GM20431 (cell line): ENCODE data around the gene MATN1.

ENCODE experiments used
- in situ Hi-C: fragments of 300-500 bp; cut with MseI, MboI; formaldehyde crosslinking; loops from one replicate; pipeline ENCODE4 v1.15.0; 2020; ENCODE audit warnings: low sequenced_read_pairs; ENCODE audit not compliant: unreplicated experiment

The MATN1 gene

DNA sequence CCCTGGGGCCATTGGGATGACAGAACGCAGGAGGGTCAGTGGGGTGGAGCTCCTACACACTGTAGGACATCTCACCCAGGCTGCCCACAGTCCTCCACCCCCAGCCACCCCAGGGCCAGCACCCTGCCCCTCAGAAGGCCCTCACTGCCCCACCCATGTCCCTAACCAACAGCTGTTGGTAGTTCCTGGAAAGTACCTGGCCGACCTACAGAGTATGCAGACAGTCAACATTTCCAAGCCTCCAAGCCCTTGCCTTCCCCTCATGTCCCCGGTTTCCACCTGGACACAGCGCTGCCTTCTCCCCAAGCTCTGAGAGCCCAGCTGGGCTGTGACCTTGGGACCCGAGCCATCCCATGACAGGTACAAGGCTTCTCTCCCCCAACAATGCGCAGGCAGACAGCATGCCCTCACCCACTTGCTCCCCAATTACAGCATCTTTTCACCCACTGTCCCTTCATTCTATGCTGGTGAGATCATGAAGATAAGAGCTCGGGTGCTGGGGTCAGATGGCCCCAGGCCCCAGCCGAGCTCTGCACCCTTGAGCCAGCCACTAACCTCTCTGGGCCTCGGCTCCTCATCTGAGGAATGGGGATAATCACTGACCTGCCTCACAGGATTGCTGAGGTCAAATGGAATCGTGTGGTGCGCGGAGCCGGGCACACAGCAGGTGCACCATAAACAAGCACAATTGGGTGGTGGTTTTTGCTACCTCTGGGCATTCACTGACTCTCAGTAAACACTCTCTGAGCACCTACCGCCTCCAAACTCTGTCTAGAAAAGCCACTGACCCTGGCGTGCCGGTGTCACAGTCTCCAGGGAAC is 23.0 kb upstream of the MATN1 start:
- in situ Hi-C loops, result no loop called here

DNA sequence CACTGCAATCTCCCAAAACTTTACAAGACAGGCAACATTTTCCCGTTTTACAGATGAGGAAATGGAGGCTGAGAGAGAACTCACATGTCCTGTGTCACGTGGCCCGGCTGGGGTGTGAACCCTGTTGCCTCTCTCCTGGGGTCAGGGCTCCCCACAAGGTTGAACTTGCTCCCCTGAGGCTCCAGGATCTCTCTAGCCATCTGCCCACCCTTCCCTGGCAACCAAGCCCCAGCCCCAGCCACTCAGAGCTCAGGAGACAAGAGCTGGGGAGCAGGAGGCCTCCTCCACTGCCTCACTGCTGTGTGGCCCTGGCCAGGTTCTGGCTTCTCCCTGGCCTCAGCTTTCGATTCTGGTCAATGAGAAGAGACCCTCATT is 22.4 kb upstream of the MATN1 start:
- in situ Hi-C loops, result no loop called here

DNA sequence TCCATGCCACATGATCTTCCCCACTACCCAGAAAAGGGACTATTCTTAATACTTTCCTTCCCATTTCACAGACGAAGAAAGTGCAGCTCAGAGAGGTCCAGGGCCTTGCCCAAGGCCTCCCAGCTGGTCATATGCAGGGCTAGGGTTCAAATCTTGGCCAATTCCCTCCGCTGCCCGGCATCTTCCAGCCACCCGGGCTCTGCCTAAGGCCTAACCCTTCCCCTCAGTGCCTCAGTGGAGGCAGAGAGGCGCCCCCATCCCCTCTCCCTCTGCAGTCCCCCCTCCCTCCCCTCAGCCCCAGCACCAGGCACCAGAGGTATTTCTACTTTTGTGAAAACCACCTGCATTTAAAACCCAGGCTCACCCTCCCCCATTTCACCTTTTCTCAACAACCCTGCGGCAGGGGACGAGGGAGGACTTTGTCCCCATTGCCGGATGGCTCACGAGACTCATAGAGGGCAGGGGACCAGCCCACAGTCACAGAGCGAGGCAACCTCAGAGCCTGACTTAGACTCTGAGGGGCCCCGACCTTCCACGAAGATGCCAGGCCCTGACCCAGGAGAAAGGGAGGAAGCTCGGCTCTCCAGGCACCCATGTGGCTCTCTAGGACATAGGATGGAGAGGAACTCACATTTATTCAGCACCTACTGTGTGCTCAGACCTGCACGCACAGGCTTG is 21.9 kb upstream of the MATN1 start:
- in situ Hi-C loops, result no loop called here

DNA sequence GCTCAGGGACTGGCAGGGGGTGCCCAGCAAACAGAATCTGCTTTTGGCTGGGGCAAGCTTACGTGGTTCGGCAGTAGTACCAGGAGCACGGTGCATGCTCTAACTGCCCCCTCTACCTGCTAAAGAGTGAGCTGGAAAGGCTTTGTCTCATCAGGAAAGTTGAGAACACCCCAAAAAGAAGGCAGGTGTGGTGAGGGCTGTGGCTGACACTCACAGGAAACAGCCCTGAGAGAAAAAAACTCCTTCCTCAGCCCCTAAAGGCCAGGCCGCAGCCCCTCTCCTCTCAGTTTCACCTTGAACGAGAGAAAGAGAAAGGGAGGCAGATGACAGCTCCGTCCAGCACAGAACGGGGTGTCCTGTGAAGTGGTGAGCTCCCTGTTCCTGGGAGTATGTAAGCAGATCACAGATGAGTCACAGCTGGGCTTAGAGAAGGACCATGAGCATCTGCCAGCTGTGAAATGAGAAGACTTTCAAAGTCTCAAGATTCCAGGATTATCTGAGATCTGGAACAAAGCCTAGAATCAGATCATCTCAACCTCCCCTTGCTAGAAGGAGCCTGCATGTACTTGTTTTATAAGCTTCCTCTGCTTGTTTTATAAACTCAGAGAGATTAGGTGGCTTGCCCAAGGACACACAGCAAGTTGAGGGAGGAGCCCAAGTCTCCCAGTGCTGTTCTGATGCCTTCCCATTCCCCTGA is 20.8 kb upstream of the MATN1 start:
- in situ Hi-C loops, result no loop called here

DNA sequence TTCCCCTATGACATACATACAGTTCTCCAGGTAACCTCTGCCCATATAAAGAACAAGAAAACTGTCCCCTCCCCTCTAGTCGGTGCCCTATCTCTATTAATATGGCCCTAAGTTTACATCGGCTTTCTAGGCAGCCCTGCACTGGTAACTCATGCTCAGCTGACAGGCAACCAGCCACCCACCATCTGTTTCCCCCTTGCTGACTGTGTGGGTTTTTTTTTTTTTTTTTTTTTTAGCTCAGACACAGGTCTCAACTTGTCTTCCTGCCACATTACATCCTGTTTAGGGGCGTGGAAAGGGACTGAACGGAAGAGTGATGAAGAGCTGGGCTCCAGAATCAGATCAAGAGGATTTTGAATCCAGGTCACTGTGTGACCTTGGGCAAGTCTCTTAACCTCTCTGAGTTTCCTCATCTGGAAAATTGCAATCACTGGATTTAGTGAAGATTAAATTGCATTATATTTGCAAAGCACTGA is 20.2 kb upstream of the MATN1 start:
- in situ Hi-C loops, result no loop called here

DNA sequence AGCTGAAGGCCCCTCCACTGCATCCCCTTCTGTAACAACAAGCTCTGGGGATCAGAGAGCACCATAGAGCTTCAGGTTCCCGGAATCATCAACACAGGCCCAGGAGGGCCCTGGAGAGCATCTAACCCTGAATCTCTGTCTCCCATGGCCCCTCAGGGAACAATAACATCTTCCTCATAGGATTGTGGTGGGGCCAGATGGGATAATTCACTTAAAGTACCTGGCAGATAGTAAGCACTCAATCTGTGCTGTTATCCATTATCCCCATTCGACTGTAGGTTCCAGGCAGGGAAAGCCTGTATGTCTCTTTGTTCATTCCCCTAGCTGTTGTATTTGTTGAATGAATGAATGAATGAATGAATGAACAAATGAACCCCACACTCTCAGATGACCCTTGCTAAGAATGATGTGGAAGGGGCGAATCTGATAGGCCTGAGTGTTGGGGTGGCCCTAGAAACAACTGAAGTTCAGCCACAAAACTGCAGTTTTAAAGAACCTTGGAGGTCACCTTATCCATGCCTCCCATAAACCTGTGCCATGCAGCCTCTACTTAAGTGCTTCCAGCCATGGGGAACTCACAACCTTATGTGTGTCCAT is 19.7 kb upstream of the MATN1 start:
- in situ Hi-C loops, result no loop called here

DNA sequence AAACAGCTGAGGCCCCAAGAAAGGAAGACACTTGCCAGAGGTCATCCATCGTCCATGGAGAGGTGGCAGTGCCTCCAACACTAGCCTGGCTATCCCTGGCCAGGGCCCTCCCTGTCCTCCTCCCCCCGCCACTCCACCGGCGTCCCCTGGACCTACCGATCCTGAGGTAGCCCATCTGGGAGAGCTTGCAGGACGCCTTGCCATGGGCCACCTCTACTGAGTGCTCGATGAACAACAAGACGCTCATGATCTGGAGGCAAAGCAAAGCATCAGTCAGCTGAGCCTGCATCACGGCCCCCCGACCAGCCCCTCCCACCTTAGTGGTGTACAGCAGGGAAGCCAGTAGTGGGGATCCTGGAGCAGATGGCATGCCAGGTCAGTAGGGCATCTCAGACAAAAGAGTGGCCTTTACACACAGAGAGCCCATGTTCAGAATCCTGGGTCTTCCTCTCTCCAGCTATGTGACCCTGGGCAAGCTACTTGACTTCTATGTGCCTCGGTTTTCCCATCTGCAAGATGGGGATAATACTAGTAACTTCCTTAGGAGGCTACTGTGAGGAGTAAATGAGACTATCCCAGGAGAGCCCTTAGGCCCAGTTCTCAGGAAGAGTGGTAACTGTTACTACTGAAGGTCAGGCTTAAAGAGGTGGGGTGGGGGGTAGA is 19.0 kb upstream of the MATN1 start:
- in situ Hi-C loops, result no loop called here

DNA sequence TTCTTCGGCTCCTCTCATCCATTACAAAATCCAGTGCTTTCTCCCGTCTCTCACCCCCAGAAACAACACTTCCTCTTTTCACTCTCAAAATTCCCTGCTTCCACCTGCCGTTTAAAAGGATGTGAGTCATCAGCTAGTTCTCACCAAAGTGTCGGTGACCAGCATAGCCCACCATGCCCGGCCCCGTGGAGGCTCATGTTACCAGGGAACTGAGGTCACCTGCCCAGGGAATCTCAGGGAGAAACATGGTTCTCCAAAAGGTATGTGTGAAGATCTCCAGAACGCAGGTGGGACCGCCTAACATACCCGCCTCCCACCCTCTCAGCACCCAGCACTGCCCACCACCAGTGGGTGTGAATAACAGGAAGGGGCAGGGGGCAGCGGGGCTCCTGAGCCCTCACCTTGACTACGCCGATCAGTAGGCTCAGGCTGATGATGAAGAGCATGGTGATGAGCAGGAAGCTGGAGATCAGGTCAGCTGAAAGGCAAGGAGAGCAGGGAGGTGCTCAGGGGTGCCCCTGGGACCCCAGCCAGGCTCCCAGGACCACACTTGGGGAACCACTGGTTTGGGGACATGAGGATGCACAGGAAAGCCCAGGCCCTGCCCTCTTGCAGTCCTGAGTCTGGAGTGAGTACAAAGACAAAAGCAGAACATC is 18.0 kb upstream of the MATN1 start:
- in situ Hi-C loops, result no loop called here

DNA sequence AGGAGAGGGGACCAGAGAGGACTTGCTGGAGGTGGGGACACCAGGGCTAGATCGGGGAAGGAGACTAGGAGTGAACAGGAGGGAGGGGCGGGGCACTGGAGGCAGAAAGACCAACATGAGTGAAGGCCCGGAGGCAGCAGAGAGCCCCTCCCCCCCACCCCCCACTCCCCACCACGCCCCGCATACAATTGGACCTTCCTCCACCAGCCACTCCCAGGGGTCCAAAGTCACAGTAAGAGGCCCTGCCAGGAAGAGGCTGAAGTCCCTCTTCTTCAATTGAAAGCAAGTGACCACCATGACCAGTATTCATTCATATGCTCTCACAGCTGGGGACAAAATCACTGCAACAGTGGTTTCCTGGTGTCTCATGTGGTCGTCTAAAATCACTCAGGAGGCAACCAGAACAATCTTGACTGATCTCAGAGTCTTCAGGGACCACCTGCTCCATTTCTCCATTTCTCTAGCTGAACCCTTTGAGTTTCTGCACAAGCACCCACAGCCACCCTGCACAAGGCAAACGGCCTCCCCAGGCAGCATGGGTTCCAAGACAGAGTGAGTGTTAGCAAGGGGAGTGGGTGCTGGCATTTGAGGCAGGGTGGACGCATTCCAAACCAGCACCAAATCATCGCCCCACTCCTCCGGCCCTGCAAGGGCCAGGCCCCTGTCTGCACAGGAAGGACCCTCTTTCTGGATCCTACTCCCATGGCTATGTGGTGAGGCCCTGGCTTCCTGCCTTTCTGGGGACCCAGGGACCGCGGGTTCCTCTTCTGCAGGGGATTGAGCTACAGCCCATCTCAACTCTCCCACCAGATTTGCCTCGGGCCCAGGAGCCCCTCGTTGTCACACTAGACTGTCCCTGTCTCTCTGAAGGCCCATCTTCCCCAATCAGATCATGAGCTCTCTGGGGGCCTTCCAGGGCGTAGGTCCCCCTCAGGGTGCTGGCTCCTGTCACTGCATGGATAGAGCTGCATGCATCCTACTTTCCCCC is 17.2 kb upstream of the MATN1 start:
- in situ Hi-C loops, result no loop called here

DNA sequence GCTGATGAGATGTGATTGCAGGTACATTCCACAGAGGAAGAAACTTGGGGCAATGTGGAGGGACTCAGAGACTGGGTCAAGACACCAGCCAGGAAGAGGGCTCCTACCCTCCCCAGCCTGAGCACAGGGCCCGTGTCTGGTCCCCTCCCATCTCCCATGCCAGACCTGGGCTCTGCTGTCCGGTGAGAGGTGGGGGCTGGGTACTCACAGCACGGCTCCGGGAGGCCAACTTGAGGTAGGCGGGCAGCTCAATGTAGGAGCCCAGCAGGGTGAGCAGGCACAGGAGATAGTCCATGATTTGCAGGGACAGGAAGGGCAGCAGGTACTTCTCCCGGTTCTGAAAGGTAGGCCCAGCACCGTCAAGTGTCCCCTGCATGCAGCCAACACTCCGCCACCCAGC is 16.2 kb upstream of the MATN1 start:
- in situ Hi-C loops, result no loop called here

DNA sequence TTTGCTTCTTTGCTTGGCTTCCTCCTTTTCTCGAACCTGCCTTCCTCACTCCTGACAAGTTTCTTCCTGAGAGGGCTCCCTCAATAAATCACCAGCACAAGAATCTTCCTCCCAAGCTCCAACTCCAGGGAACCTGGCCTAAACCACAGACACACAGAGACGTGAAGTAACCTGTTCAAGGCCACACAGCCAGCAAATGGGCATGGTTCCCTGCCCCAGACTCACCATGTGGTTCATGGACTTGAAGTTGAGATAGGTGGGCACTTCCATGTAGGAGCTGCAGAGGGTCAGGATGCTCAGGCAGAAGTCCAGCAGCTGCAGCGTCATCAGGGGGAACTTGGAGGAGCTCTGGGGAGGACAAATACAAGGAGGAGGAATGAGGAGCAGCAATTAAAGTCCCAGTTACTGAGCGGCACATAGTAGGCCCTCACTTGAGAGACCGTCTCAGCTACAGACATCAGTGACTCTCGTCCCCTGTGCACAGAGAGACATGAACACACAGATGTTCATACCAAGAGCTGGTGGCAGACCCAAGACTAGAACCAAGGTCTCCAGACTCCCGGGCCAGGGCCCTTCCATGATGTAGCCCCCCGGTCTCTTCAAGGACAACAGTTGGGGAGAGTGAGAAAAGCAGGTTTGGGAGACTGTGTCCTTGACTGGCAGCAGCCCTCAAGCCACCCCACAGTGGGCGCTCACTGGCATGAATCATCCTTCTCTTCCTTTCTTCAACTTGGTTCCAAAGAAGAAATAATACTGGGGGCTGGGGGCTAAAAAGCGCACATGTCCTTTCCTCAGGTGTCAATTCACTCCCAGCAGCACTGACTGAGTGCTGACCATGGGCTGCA is 15.6 kb upstream of the MATN1 start:
- in situ Hi-C loops, result no loop called here

DNA sequence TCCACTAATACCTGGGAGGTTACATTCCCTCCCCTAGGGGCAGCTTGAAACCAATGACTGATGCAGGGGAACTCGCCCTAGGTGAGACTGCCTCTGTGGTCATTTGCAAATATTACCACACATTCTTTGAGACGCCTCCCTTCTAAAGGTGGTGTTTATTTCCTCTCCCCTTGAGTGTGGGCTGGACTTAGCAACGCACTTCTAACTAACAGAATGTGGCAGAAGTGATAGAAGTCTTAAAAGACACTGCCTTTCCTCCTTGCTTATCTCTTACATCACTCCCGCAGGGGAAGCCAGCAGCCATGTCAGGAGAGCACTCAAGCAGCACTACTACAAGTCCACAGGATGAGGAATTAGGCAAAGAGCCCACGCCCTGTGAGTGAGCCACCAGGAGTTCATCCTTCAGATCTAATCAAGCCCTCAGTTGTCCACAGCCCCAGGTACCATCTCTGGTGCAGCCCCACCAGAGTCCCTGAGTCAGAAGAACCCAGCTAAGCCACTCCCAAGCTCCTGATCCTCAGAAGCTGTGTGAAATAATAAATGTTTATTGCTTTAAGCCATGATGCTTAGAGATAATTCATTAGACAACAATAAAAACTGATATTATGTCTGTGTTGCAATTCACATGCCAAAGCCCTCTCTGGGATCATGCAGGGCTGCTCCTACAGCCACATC is 14.8 kb upstream of the MATN1 start:
- in situ Hi-C loops, result no loop called here

DNA sequence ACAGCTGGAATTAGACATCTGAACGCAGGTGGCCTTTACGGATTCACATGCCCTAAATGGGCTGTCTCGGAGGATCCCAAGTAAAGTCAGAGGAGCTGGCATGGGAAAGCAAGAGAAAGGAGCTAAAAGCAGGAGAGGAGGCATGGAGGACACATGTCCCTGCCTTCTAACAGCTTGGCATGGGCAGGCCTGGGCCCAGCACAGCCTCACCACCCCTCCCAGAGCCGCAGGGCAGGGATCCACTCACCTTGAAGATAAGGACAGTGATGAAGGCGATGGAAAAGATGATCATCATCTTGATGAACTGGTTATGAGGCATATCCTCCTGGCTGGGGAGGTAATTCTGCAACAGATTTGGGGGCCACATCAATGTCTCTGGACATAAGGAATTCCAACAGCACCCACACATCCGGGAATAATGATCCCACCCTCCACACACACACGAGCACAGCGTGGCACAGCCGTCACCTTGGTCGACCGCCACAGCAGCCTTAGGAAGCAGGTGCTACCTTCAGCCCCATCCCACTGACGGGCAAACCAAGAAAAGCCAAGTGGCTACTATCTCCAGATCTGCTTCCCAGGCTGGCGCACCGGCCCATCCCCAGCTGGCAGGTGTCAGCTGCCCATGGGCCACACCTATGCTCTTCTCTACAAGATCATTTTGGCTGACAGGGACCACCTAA is 14.1 kb upstream of the MATN1 start:
- in situ Hi-C loops, result no loop called here

DNA sequence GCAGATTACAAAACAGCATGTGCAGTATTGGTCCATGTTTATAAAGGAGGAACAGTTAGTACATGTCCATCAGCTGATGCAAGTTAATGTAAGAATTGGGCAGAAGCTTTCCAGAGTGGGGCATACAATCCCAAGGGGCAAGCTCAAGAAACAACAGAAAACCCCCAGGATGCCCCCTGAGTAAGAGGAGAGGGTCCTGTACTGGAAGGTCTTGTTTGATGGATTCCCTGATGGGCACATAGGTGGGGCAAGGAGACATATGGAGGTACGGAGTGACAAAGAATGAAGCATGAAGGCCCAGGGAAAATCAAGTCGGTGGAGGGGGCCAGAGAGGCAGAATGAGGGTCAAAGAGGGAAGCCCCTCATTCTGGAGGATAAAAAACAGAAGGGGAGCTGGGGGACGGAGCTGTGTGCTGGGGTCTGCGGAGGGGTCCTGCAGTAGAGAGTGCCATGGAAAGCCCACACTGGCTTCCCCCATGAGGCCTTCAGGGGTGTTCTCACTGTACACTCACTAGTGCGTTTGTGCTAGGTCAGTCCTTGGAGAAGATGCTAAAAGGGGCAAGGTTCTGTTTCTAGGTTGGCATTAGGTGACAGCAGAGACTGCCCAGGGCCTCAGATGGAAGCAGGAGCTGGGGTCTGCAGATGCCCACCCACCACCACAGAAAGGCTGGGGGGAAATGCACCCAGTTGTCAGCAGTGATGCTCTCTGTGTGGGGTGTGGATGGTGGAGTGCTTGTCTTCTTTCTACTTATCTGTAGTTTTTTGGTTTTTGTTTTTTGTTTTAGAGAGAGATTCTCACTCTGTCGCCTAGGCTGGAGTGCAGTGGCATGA is 12.5 kb upstream of the MATN1 start:
- in situ Hi-C loops, result no loop called here

DNA sequence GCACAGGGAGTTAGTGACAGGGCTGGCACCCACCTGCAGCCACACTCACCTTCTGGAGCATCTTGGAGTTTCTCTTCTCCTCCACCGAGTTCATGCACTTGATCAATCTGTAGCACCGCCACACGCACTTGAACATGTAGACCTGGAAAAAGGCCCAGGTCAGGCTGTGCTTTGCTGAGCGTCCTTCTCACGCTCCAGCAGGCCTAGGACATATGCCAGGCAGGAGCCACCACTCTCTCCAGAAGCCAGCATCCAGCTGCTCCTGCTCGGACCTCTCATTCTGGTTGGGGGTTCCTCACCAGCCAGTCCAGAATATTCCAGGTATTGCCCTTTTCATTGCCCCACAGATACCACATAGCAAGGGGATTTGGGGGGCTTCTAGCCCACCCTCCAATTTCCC is 11.7 kb upstream of the MATN1 start:
- in situ Hi-C loops, result no loop called here

DNA sequence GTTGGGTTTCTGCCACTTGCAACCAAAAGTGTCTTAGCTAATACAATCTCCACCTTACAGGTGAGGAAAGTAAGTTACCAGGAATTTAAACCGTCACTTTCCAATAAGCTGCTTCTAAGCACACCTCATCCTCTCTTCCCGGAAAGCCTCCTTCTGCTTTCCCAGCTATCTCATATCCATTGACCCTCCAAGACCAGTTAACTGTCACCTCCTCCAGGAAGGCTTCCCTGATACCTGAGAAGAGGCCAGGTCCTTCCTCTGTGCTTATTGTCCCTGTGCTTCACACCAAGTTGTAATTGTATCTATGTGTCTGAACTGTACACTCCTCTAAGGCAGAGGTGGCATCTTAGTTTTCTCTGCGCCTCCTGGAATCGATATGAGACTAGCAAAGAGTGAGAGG is 11.2 kb upstream of the MATN1 start:
- in situ Hi-C loops, result no loop called here
